Ovary (tissue), 9 donors: ENCODE results near the gene TRAF3. TPM values are rescaled to one million over a fixed set of nuclear protein-coding genes. Genes with fewer than 3 reads are reported as not detected.

Source experiments
- DNase-seq, 5 donors: peaks; one replicate each; pipeline ENCODE4 v3.0.0-alpha.2; 2019 to 2020
- H3K27ac ChIP-seq, 2 donors: fragments of 200-600 bp; one replicate each; pipeline versions ENCODE4 v1.5.1 to v1.8.0; 2019 to 2022
- H3K27me3 ChIP-seq: fragments of 200-600 bp; one replicate; pipeline ENCODE4 v1.8.0; 2022
- H3K36me3 ChIP-seq: fragments of 200-600 bp; sonication (generic); one replicate; pipeline ENCODE4 v1.5.1; 2019
- H3K4me1 ChIP-seq: one replicate; pipeline ENCODE4 v1.8.1; 2013; ENCODE audit warnings: mild to moderate bottlenecking, moderate library complexity; ENCODE audit not compliant: insufficient read depth
- H3K4me3 ChIP-seq: fragments of 200-600 bp; sonication (generic); one replicate; pipeline ENCODE4 v1.5.1; 2017
- H3K9me3 ChIP-seq, 2 donors: fragments of 200-600 bp in 1 of 2; sonication (generic) in 1 of 2; one replicate each; pipeline versions ENCODE4 v1.5.1 to v1.8.1; 2013 to 2019; ENCODE audit warnings: mild to moderate bottlenecking in 1 of 2, moderate library complexity in 1 of 2
- EP300 ChIP-seq: sonication (generic); formaldehyde crosslinking; IDR thresholded peaks from one replicate; pipeline ENCODE4 v1.6.1; 2017; ENCODE audit warnings: antibody characterized with exemption
- POLR2A ChIP-seq: fragments of 450-650 bp; IDR thresholded peaks from one replicate; pipeline ENCODE4 v1.6.1; 2017; ENCODE audit warnings: antibody characterized with exemption, mild to moderate bottlenecking, moderate library complexity
- WGBS, 3 donors: extraction: QIAGEN DNeasy Blood & Tissue Kit in 1 of 3; methylation state at CpG; one replicate each; pipeline versions ENCODE4 v1.1.5 to v1.1.7; 2013 to 2017; 5-methylcytosine and 5-hydroxymethylcytosine counted together
- intact Hi-C, 4 donors: fragments of 100-400 bp; cut with DNase I; formaldehyde crosslinking; loops; one replicate each; pipeline versions ENCODE4 v1.11.0 to v1.15.1; 2022 to 2023
- polyA plus RNA-seq, 2 donors: library from polyadenylated mRNA; stranded (reverse); fragments of 200-250 nt in 1 of 2; fragments of 350-450 nt in 1 of 2; fragmentation: Illumina TruSeq in 1 of 2; extraction: RNeasy Lipid Tissue Mini Kit (QIAGEN cat#74804) in 1 of 2; gene quantifications; one replicate each; pipeline ENCODE4 v1.2.3, GENCODE V29; 2013 to 2014
- total RNA-seq, 7 donors: library from RNA; depleted of rRNA in 2 of 7; stranded (reverse); fragments of >200 nt in 2 of 7; fragmentation: NEBNext Ultra II Directional in 3 of 7; extraction: Animal tissue kit (Norgen Biotek cat#: 25700) in 3 of 7; gene quantifications; one replicate each; pipeline versions ENCODE4 v1.1.0 to v1.2.4, GENCODE V29; 2016 to 2023
- TF ChIP-seq, protein P1 (sequence below), 3 donors: fragments of 450-650 bp in 2 of 3; fragments of 200-600 bp in 1 of 3; IDR thresholded peaks; one replicate each; pipeline versions ENCODE4 v1.5.1 to v1.8.0; 2016 to 2022; ENCODE audit warnings: antibody characterized with exemption in 3 of 3, mild to moderate bottlenecking in 1 of 3
- donor health status: DM: no; HTN: no; CAD: no; lungs with moderate emphysema.
- donor health status: DM: no; HTN: no; CAD: no.
- donor health status: Bipolar disorder and iron deficiency.
- donor health status: DM: yes; HTN: yes; CAD: no.
- donor health status: DM: no; HTN: no; CAD: no.
- donor health status: DM: yes; HTN: yes; CAD: no.

Gene TRAF3
- total and polyA plus RNA-seq, 9 donors: 2.9 to 17.0 (median 11.4) TPM

DNA sequence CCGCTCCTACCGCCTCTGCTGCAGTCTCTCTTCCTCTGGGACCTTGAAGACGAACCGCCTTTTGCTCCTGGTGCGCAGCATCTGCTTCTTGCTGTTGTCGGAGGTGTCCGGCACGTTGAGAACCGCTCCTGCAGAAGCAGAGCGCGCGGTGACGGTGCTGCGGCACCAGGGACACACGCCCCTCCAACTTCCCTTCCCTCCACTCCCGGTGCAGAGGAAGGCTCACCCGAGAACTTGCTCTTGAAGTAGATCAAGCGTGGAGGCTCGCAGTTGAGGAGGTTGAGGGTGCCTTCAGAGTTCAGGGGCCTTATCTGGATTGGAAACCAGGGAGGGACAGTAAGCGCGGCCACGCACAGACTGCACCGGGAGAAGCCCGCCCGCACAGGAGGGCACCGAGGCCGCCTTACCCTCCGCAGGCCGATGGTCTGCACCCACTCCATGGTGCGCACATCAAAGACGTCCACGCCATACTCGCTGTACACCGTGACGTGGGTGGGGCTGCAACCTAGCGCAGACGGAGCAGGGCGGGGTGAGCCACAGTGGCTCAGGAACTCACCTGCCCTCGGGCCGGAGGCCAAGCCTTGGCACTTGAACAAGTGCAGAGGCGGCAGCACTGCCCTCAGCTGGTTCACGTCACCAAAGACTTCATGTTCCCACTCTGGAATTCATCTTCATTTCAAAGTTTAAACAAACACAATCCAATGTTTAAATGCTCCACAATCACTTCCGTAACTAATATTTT, 162.7 kb downstream of the TRAF3 start:
- H3K36me3 ChIP-seq: no peaks in the 10 kb centered on the region
- DNase-seq: no peak
- TF ChIP-seq EP300: no peak
- TF ChIP-seq, protein P1, sequence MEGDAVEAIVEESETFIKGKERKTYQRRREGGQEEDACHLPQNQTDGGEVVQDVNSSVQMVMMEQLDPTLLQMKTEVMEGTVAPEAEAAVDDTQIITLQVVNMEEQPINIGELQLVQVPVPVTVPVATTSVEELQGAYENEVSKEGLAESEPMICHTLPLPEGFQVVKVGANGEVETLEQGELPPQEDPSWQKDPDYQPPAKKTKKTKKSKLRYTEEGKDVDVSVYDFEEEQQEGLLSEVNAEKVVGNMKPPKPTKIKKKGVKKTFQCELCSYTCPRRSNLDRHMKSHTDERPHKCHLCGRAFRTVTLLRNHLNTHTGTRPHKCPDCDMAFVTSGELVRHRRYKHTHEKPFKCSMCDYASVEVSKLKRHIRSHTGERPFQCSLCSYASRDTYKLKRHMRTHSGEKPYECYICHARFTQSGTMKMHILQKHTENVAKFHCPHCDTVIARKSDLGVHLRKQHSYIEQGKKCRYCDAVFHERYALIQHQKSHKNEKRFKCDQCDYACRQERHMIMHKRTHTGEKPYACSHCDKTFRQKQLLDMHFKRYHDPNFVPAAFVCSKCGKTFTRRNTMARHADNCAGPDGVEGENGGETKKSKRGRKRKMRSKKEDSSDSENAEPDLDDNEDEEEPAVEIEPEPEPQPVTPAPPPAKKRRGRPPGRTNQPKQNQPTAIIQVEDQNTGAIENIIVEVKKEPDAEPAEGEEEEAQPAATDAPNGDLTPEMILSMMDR (IDR thresholded peaks at IDR 0.05): no peak
- TF ChIP-seq POLR2A: no peak
- intact Hi-C loops: no loop called here
- no peak overlapping the region for H3K27ac ChIP-seq
- H3K4me1 ChIP-seq: no peaks in the 10 kb centered on the region
- 89 to 92% (median 90%) methylated on average over 43 of the region's 43 CpGs for WGBS, 3 donors
- H3K27me3 ChIP-seq: no peaks in the 10 kb centered on the region
- no peaks in the 10 kb centered on the region for H3K9me3 ChIP-seq
- no peak overlapping the region for H3K4me3 ChIP-seq

DNA sequence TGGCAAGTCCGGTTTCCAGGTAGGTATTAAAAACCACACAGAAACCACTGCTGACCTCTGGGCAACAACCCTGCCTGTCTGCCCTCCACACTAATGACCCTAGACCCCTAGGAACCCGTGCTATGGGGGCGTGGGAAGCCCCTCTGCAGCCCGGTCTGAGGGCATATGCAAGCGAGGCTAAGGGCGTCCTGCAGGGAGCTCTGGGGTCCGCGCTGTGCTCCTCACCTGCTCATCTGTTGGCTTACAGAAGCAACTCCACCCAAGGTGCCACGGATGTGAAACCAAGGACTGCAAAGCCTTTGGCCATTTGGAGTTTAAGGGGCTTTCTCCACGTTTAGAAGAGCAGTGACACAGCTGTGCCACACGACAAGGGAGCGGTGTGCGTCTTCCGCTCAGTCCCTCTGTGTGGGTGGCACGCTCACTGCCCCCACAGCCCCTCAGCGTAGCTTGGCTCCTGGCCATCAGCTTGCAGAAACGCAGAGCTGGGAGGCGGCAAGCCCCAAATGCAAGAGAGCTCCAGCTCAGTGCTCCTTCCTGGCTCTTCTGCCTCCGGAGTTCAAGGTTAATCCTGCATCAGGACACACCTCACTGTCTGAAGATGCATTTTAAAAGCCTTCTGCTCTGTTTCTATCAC, 163.6 kb downstream of the TRAF3 start:
- intact Hi-C loops: no loop called here
- H3K9me3 ChIP-seq: no peaks in the 10 kb centered on the region
- H3K4me1 ChIP-seq: no peaks in the 10 kb centered on the region
- H3K27me3 ChIP-seq: no peaks in the 10 kb centered on the region
- 60 to 68% (median 63%) methylated on average over 19 of the region's 19 CpGs for WGBS, 3 donors
- H3K27ac ChIP-seq: no peak overlapping the region
- no peak for TF ChIP-seq EP300
- no peak for TF ChIP-seq POLR2A
- TF ChIP-seq, protein P1 (IDR thresholded peaks at IDR 0.05): no peak
- no peak for DNase-seq
- no peaks in the 10 kb centered on the region for H3K36me3 ChIP-seq
- no peak overlapping the region for H3K4me3 ChIP-seq

DNA sequence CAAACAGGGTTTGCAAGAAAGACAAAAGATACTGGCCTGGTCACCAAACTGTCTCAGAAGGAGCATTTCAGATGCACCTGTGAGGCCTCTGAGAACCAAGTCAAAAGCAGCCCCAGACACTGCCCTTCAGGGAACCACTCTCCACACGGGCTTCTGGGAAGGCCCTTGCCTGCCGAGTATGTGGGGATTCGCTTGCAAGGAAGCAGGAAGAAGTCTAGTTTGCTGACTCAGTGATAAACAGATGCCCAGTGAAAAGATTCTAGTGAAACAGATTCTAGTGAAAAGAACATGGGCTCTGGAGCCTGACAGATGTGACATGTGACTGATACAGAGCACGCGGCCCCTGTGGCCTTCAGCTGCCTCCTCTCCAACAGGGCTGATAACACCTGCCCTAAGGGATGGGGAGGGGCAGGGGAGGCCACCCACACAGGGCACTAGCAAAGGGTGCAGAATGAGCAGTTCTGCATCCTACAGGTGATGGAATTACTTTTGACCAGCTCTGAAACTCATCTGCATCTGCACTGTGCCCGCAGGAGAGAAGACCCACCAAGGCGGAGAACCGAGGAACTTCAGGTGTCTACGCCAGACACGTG, 164.3 kb downstream of the TRAF3 start:
- Histone ChIP-seq H3K27me3 (no peaks in the 10 kb centered on the region), H3K9me3 (no peaks in the 10 kb centered on the region), H3K36me3 (no peaks in the 10 kb centered on the region), H3K4me1 (no peaks in the 10 kb centered on the region), H3K27ac (no peak overlapping the region), H3K4me3 (no peak overlapping the region)
- intact Hi-C loops: no loop called here
- no peak for DNase-seq
- 64 to 71% (median 67%) methylated on average over 10 of the region's 10 CpGs for WGBS, 3 donors
- no peak for TF ChIP-seq EP300
- TF ChIP-seq, protein P1 (IDR thresholded peaks at IDR 0.05): no peak
- TF ChIP-seq POLR2A: no peak

DNA sequence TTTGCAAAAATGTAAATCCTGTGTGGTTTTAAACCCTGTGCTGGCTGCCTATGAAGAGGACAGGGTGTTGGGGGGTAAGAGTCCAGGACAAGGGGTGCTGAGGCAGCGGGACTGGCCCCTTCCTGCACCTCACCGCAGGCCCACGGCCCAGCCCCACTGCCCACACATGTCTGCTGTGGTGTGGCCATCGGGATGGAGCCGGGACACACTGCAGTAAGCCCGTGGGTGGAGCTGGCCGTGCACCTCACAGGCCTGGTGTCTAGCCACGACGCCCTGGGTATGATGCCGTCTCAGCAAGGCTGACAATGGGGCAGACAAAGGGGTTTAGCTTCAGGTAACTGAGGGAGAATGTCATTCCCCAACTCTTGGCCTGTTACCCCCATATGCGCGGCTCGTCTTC, 164.8 kb downstream of the TRAF3 start:
- no peaks in the 10 kb centered on the region for H3K27me3 ChIP-seq
- no peak overlapping the region for H3K27ac ChIP-seq
- WGBS, 3 donors: 80 to 87% (median 80%) methylated on average over 13 of the region's 13 CpGs
- H3K4me3 ChIP-seq: no peak overlapping the region
- no peaks in the 10 kb centered on the region for H3K9me3 ChIP-seq
- H3K4me1 ChIP-seq: no peaks in the 10 kb centered on the region
- H3K36me3 ChIP-seq: no peaks in the 10 kb centered on the region
- intact Hi-C loops: no loop called here
- no peak for DNase-seq
- TF ChIP-seq POLR2A: no peak
- no peak for TF ChIP-seq EP300
- TF ChIP-seq, protein P1 (IDR thresholded peaks at IDR 0.05): no peak
